ENCODE measurements around the gene MRPL1. TPM values are rescaled to one million over a fixed set of nuclear protein-coding genes. Genes with fewer than 3 reads are reported as not detected.

MRPL1 gene
- total and polyA plus RNA-seq, 2 of the 13 experiments (the other 11 are each of a cell fraction or from before 2014, with no cell fraction given): 23.3 to 61.5 TPM

DNA sequence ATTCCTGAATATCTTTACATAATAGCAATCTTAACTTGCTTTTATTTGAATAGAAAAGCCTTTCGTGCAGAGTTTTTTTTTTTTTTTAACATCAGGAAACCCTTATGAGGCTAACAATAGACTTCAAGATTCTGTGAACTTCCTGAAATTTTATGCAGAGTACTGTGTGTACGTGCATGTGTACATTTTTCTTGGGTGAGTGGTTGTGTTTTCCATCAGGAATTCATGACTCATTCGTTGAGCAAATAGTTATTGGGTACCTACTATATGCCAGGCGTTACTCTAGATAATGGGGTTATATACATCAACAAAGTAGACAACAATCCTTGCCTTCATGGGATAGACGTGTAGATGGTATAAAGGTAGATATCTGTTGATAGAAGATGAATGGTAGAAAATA is 59.1 kb downstream of the MRPL1 start (continued):
- no peak for TF ChIP-seq TOE1 (CRISPR knock-in tag; IDR thresholded peaks at IDR 0.05)
- TF ChIP-seq ELF4 (CRISPR knock-in tag; IDR thresholded peaks at IDR 0.05; ENCODE audit: borderline replicate concordance): no peak
- TF ChIP-seq ZNF780A (CRISPR knock-in tag; IDR thresholded peaks at IDR 0.05): no peak
- TF ChIP-seq, protein P1, sequence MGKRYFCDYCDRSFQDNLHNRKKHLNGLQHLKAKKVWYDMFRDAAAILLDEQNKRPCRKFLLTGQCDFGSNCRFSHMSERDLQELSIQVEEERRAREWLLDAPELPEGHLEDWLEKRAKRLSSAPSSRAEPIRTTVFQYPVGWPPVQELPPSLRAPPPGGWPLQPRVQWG (CRISPR knock-in tag; IDR thresholded peaks at IDR 0.05; ENCODE audit: borderline replicate concordance, low read depth): no peak
- no peak for TF ChIP-seq ZNF496 (CRISPR knock-in tag; IDR thresholded peaks at IDR 0.05; ENCODE audit: insufficient replicate concordance)
- peak; percentile 91 for TF ChIP-seq SOX5 (CRISPR knock-in tag; IDR thresholded peaks at IDR 0.05; ENCODE audit: borderline replicate concordance)
- TF ChIP-seq ZNF674 (CRISPR knock-in tag; IDR thresholded peaks at IDR 0.05; ENCODE audit: low read depth): no peak
- TF ChIP-seq ZNF713 (CRISPR knock-in tag; IDR thresholded peaks at IDR 0.05): no peak
- TF ChIP-seq ZZZ3 (CRISPR knock-in tag; IDR thresholded peaks at IDR 0.05; ENCODE audit: borderline replicate concordance): no peak
- TF ChIP-seq KDM1A (CRISPR knock-in tag; IDR thresholded peaks at IDR 0.05): no peak
- TF ChIP-seq, protein P2, sequence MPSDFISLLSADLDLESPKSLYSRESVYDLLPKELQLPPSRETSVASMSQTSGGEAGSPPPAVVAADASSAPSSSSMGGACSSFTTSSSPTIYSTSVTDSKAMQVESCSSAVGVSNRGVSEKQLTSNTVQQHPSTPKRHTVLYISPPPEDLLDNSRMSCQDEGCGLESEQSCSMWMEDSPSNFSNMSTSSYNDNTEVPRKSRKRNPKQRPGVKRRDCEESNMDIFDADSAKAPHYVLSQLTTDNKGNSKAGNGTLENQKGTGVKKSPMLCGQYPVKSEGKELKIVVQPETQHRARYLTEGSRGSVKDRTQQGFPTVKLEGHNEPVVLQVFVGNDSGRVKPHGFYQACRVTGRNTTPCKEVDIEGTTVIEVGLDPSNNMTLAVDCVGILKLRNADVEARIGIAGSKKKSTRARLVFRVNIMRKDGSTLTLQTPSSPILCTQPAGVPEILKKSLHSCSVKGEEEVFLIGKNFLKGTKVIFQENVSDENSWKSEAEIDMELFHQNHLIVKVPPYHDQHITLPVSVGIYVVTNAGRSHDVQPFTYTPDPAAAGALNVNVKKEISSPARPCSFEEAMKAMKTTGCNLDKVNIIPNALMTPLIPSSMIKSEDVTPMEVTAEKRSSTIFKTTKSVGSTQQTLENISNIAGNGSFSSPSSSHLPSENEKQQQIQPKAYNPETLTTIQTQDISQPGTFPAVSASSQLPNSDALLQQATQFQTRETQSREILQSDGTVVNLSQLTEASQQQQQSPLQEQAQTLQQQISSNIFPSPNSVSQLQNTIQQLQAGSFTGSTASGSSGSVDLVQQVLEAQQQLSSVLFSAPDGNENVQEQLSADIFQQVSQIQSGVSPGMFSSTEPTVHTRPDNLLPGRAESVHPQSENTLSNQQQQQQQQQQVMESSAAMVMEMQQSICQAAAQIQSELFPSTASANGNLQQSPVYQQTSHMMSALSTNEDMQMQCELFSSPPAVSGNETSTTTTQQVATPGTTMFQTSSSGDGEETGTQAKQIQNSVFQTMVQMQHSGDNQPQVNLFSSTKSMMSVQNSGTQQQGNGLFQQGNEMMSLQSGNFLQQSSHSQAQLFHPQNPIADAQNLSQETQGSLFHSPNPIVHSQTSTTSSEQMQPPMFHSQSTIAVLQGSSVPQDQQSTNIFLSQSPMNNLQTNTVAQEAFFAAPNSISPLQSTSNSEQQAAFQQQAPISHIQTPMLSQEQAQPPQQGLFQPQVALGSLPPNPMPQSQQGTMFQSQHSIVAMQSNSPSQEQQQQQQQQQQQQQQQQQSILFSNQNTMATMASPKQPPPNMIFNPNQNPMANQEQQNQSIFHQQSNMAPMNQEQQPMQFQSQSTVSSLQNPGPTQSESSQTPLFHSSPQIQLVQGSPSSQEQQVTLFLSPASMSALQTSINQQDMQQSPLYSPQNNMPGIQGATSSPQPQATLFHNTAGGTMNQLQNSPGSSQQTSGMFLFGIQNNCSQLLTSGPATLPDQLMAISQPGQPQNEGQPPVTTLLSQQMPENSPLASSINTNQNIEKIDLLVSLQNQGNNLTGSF (CRISPR knock-in tag; IDR thresholded peaks at IDR 0.05): no peak
- no peak for TF ChIP-seq PRPF4 (IDR thresholded peaks at IDR 0.05; ENCODE audit: low read depth, low read length, poor library complexity, severe bottlenecking)
- no peak for TF ChIP-seq ZNF670 (CRISPR knock-in tag; IDR thresholded peaks at IDR 0.05; ENCODE audit: borderline replicate concordance)
- TF ChIP-seq, protein P3, sequence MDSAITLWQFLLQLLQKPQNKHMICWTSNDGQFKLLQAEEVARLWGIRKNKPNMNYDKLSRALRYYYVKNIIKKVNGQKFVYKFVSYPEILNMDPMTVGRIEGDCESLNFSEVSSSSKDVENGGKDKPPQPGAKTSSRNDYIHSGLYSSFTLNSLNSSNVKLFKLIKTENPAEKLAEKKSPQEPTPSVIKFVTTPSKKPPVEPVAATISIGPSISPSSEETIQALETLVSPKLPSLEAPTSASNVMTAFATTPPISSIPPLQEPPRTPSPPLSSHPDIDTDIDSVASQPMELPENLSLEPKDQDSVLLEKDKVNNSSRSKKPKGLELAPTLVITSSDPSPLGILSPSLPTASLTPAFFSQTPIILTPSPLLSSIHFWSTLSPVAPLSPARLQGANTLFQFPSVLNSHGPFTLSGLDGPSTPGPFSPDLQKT (CRISPR knock-in tag; IDR thresholded peaks at IDR 0.05; ENCODE audit: borderline replicate concordance): no peak
- no peak for TF ChIP-seq ZNF530 (CRISPR knock-in tag; IDR thresholded peaks at IDR 0.05; ENCODE audit: low read depth)
- TF ChIP-seq ZNF737 (CRISPR knock-in tag; IDR thresholded peaks at IDR 0.05; ENCODE audit: borderline replicate concordance): no peak
- TF ChIP-seq TBX3 (IDR thresholded peaks at IDR 0.05; ENCODE audit: borderline replicate concordance): no peak
- no peak for TF ChIP-seq ZNF607 (CRISPR knock-in tag; IDR thresholded peaks at IDR 0.05; ENCODE audit: borderline replicate concordance)
- TF ChIP-seq BHLHE40 (IDR thresholded peaks at IDR 0.05; ENCODE audit: low read length): no peak
- TF ChIP-seq KLF9 (CRISPR knock-in tag; IDR thresholded peaks at IDR 0.05; ENCODE audit: low read depth): no peak
- no peak for TF ChIP-seq SMAD9 (CRISPR knock-in tag; IDR thresholded peaks at IDR 0.05)
- TF ChIP-seq ZSCAN31 (CRISPR knock-in tag; IDR thresholded peaks at IDR 0.05; ENCODE audit: low read depth): no peak
- TF ChIP-seq RAD51 (IDR thresholded peaks at IDR 0.05; ENCODE audit: borderline replicate concordance): no peak
- TF ChIP-seq BRD4 (CRISPR knock-in tag; IDR thresholded peaks at IDR 0.05): no peak
- no peak for TF ChIP-seq CREM (IDR thresholded peaks at IDR 0.05)
- no peak for TF ChIP-seq CREM (CRISPR knock-in tag; IDR thresholded peaks at IDR 0.05)
- no peak for TF ChIP-seq NRL (CRISPR knock-in tag; IDR thresholded peaks at IDR 0.05; ENCODE audit: borderline replicate concordance)
